ENCODE results near the gene ARID4B. TPM values are rescaled to one million over a fixed set of nuclear protein-coding genes. Genes with fewer than 3 reads are reported as not detected.
A peak's percentile ranks its signal among the peaks of the same experiment; 100 is the strongest.

ARID4B gene
- total and polyA plus RNA-seq, 2 of the 13 experiments (the other 11 are each of a cell fraction or from before 2014, with no cell fraction given): 9.7 to 24.6 TPM

DNA sequence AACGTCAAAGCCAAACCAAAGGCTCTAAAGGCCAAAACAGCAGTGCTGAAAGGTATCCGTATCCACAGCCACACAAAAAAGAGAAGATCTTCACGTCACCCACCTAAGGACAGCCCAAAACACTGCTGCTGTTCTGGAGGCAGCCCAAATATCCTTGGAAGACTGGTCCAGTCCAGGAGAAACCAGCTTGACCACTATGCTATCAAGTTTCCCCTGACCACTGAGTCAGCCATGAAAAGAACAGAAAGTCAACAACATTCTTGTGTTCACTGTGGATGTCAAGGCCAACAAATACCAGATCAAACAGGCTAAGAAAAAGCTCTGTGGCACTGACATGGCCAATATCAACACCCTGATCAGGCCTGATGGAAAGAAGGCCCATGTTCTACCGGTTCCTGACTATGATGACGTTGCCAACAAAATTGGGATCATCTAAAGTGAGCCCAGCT lies 32.1 kb downstream of the ARID4B start (continued):
- TF ChIP-seq, protein P1, sequence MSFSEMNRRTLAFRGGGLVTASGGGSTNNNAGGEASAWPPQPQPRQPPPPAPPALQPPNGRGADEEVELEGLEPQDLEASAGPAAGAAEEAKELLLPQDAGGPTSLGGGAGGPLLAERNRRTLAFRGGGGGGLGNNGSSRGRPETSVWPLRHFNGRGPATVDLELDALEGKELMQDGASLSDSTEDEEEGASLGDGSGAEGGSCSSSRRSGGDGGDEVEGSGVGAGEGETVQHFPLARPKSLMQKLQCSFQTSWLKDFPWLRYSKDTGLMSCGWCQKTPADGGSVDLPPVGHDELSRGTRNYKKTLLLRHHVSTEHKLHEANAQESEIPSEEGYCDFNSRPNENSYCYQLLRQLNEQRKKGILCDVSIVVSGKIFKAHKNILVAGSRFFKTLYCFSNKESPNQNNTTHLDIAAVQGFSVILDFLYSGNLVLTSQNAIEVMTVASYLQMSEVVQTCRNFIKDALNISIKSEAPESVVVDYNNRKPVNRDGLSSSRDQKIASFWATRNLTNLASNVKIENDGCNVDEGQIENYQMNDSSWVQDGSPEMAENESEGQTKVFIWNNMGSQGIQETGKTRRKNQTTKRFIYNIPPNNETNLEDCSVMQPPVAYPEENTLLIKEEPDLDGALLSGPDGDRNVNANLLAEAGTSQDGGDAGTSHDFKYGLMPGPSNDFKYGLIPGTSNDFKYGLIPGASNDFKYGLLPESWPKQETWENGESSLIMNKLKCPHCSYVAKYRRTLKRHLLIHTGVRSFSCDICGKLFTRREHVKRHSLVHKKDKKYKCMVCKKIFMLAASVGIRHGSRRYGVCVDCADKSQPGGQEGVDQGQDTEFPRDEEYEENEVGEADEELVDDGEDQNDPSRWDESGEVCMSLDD (CRISPR knock-in tag; IDR thresholded peaks at IDR 0.05; ENCODE audit: borderline replicate concordance): no peak
- TF ChIP-seq, protein P2, sequence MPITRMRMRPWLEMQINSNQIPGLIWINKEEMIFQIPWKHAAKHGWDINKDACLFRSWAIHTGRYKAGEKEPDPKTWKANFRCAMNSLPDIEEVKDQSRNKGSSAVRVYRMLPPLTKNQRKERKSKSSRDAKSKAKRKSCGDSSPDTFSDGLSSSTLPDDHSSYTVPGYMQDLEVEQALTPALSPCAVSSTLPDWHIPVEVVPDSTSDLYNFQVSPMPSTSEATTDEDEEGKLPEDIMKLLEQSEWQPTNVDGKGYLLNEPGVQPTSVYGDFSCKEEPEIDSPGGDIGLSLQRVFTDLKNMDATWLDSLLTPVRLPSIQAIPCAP (CRISPR knock-in tag; IDR thresholded peaks at IDR 0.05; ENCODE audit: low read depth): no peak
- no peak for TF ChIP-seq SNRNP70 (IDR thresholded peaks at IDR 0.05; ENCODE audit: low read depth, low read length)
- TF ChIP-seq, protein P3, sequence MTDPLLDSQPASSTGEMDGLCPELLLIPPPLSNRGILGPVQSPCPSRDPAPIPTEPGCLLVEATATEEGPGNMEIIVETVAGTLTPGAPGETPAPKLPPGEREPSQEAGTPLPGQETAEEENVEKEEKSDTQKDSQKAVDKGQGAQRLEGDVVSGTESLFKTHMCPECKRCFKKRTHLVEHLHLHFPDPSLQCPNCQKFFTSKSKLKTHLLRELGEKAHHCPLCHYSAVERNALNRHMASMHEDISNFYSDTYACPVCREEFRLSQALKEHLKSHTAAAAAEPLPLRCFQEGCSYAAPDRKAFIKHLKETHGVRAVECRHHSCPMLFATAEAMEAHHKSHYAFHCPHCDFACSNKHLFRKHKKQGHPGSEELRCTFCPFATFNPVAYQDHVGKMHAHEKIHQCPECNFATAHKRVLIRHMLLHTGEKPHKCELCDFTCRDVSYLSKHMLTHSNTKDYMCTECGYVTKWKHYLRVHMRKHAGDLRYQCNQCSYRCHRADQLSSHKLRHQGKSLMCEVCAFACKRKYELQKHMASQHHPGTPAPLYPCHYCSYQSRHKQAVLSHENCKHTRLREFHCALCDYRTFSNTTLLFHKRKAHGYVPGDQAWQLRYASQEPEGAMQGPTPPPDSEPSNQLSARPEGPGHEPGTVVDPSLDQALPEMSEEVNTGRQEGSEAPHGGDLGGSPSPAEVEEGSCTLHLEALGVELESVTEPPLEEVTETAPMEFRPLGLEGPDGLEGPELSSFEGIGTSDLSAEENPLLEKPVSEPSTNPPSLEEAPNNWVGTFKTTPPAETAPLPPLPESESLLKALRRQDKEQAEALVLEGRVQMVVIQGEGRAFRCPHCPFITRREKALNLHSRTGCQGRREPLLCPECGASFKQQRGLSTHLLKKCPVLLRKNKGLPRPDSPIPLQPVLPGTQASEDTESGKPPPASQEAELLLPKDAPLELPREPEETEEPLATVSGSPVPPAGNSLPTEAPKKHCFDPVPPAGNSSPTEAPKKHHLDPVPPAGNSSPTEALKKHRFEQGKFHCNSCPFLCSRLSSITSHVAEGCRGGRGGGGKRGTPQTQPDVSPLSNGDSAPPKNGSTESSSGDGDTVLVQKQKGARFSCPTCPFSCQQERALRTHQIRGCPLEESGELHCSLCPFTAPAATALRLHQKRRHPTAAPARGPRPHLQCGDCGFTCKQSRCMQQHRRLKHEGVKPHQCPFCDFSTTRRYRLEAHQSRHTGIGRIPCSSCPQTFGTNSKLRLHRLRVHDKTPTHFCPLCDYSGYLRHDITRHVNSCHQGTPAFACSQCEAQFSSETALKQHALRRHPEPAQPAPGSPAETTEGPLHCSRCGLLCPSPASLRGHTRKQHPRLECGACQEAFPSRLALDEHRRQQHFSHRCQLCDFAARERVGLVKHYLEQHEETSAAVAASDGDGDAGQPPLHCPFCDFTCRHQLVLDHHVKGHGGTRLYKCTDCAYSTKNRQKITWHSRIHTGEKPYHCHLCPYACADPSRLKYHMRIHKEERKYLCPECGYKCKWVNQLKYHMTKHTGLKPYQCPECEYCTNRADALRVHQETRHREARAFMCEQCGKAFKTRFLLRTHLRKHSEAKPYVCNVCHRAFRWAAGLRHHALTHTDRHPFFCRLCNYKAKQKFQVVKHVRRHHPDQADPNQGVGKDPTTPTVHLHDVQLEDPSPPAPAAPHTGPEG (CRISPR knock-in tag; IDR thresholded peaks at IDR 0.05): no peak
- TF ChIP-seq ZSCAN31 (CRISPR knock-in tag; IDR thresholded peaks at IDR 0.05; ENCODE audit: low read depth): no peak
- TF ChIP-seq FOXK2 (IDR thresholded peaks at IDR 0.05): peak; percentile 84
- TF ChIP-seq RELA (CRISPR knock-in tag; IDR thresholded peaks at IDR 0.05): no peak
- TF ChIP-seq, protein P4, sequence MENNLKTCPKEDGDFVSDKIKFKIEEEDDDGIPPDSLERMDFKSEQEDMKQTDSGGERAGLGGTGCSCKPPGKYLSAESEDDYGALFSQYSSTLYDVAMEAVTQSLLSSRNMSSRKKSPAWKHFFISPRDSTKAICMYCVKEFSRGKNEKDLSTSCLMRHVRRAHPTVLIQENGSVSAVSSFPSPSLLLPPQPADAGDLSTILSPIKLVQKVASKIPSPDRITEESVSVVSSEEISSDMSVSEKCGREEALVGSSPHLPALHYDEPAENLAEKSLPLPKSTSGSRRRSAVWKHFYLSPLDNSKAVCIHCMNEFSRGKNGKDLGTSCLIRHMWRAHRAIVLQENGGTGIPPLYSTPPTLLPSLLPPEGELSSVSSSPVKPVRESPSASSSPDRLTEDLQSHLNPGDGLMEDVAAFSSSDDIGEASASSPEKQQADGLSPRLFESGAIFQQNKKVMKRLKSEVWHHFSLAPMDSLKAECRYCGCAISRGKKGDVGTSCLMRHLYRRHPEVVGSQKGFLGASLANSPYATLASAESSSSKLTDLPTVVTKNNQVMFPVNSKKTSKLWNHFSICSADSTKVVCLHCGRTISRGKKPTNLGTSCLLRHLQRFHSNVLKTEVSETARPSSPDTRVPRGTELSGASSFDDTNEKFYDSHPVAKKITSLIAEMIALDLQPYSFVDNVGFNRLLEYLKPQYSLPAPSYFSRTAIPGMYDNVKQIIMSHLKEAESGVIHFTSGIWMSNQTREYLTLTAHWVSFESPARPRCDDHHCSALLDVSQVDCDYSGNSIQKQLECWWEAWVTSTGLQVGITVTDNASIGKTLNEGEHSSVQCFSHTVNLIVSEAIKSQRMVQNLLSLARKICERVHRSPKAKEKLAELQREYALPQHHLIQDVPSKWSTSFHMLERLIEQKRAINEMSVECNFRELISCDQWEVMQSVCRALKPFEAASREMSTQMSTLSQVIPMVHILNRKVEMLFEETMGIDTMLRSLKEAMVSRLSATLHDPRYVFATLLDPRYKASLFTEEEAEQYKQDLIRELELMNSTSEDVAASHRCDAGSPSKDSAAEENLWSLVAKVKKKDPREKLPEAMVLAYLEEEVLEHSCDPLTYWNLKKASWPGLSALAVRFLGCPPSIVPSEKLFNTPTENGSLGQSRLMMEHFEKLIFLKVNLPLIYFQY (CRISPR knock-in tag; IDR thresholded peaks at IDR 0.05; ENCODE audit: borderline replicate concordance): peak; percentile 95; the same call in 1 of the 2 replicates
- TF ChIP-seq NCOA2 (CRISPR knock-in tag; IDR thresholded peaks at IDR 0.05): peak; percentile 88
- TF ChIP-seq, protein P5, sequence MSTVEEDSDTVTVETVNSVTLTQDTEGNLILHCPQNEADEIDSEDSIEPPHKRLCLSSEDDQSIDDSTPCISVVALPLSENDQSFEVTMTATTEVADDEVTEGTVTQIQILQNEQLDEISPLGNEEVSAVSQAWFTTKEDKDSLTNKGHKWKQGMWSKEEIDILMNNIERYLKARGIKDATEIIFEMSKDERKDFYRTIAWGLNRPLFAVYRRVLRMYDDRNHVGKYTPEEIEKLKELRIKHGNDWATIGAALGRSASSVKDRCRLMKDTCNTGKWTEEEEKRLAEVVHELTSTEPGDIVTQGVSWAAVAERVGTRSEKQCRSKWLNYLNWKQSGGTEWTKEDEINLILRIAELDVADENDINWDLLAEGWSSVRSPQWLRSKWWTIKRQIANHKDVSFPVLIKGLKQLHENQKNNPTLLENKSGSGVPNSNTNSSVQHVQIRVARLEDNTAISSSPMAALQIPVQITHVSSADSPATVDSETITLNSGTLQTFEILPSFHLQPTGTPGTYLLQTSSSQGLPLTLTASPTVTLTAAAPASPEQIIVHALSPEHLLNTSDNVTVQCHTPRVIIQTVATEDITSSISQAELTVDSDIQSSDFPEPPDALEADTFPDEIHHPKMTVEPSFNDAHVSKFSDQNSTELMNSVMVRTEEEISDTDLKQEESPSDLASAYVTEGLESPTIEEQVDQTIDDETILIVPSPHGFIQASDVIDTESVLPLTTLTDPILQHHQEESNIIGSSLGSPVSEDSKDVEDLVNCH (CRISPR knock-in tag; IDR thresholded peaks at IDR 0.05): no peak
- peak; percentile 95 for TF ChIP-seq DPF2 (CRISPR knock-in tag; IDR thresholded peaks at IDR 0.05; ENCODE audit: borderline replicate concordance, low read depth)

Data from HepG2 (cell line).